Activated CD4-positive, alpha-beta T cell treated with anti-CD3 and anti-CD28 coated beads, Interleukin-2, amount 10 ng/mL, durations not matched to agents 24 days and 14 days (primary cell): ENCODE data around the gene AGFG1. TPM values are rescaled to one million over a fixed set of nuclear protein-coding genes. Genes with fewer than 3 reads are reported as not detected.

Experiments used
- DNase-seq: peaks from one replicate; pipeline ENCODE4 v3.0.0; 2022
- H3K27ac Mint-ChIP-seq: one replicate; pipeline ENCODE4 v1.8.0; 2022; ENCODE audit warnings: mild to moderate bottlenecking, mixed read lengths
- H3K27me3 Mint-ChIP-seq: one replicate; pipeline ENCODE4 v1.8.0; 2022; ENCODE audit warnings: mixed read lengths
- H3K36me3 Mint-ChIP-seq: one replicate; pipeline ENCODE4 v1.8.0; 2022; ENCODE audit warnings: low read depth, mild to moderate bottlenecking, mixed read lengths
- H3K4me1 Mint-ChIP-seq: one replicate; pipeline ENCODE4 v1.8.0; 2021; ENCODE audit warnings: mixed read lengths
- H3K4me3 Mint-ChIP-seq: one replicate; pipeline ENCODE4 v1.8.0; 2022; ENCODE audit warnings: mild to moderate bottlenecking, moderate library complexity, mixed read lengths
- H3K9me3 Mint-ChIP-seq: one replicate; pipeline ENCODE4 v1.8.0; 2021; ENCODE audit warnings: mixed read lengths
- intact Hi-C: fragments of 100-400 bp; cut with micrococcal nuclease; formaldehyde crosslinking; loops from one replicate; pipeline ENCODE4 v1.15.1; 2023
- total RNA-seq: library from RNA; stranded (reverse); gene quantifications from 2 replicates; pipeline ENCODE4 v1.2.3, GENCODE V29; 2022

The AGFG1 gene
- total RNA-seq, 1 donor from 2014 or later, result 229 TPM

- no peak for DNase-seq
- Mint-ChIP-seq H3K27me3 (no peaks in the 10 kb centered on the region), H3K4me3 (no peak overlapping the region), H3K36me3 (no peaks in the 10 kb centered on the region), H3K27ac (no peak overlapping the region), H3K9me3 (no peaks in the 10 kb centered on the region), H3K4me1 (peaks cover 15% of the 10 kb centered on the region)
- intact Hi-C loops, result no loop called here
Observed at GRCh38 chr2:227451655-227451992, 20.3 kb upstream of the AGFG1 start.

- intact Hi-C loops, result no loop called here
- no peak overlapping the region for H3K27ac Mint-ChIP-seq
- no peaks in the 10 kb centered on the region for H3K36me3 Mint-ChIP-seq
- H3K27me3 Mint-ChIP-seq, result no peaks in the 10 kb centered on the region
- peaks cover 27% of the 10 kb centered on the region for H3K4me1 Mint-ChIP-seq
- no peaks in the 10 kb centered on the region for H3K9me3 Mint-ChIP-seq
- no peak for DNase-seq
- no peak overlapping the region for H3K4me3 Mint-ChIP-seq
Observed at GRCh38 chr2:227453810-227454209, 18.1 kb upstream of the AGFG1 start.

GRCh38 chr2:227454323-227454860 lies 17.6 kb upstream of the AGFG1 start:
- no peak for DNase-seq
- H3K27ac Mint-ChIP-seq, result no peak overlapping the region
- H3K36me3 Mint-ChIP-seq, result no peaks in the 10 kb centered on the region
- no peaks in the 10 kb centered on the region for H3K27me3 Mint-ChIP-seq
- no peak overlapping the region for H3K4me3 Mint-ChIP-seq
- H3K4me1 Mint-ChIP-seq, result peaks cover 29% of the 10 kb centered on the region
- H3K9me3 Mint-ChIP-seq, result no peaks in the 10 kb centered on the region
- intact Hi-C loops, result no loop called here

- Mint-ChIP-seq H3K36me3 (no peaks in the 10 kb centered on the region), H3K27ac (no peak overlapping the region)
- intact Hi-C loops, result no loop called here
Observed at GRCh38 chr2:227455200-227455599, 16.8 kb upstream of the AGFG1 start.

GRCh38 chr2:227456102-227456501 lies 15.9 kb upstream of the AGFG1 start:
- intact Hi-C loops, result no loop called here
- H3K9me3 Mint-ChIP-seq, result no peaks in the 10 kb centered on the region
- H3K27me3 Mint-ChIP-seq, result no peaks in the 10 kb centered on the region
- H3K4me1 Mint-ChIP-seq, result peaks cover 41% of the 10 kb centered on the region
- H3K27ac Mint-ChIP-seq, result no peak overlapping the region
- no peak overlapping the region for H3K4me3 Mint-ChIP-seq
- DNase-seq, result no peak
- H3K36me3 Mint-ChIP-seq, result no peaks in the 10 kb centered on the region

More at GRCh38 chr2:227455200-227455599, 16.8 kb upstream of the AGFG1 start:
- peaks cover 36% of the 10 kb centered on the region for H3K4me1 Mint-ChIP-seq
- H3K27me3 Mint-ChIP-seq, result no peaks in the 10 kb centered on the region
- no peak overlapping the region for H3K4me3 Mint-ChIP-seq
- no peak for DNase-seq
- H3K9me3 Mint-ChIP-seq, result no peaks in the 10 kb centered on the region

GRCh38 chr2:227456772-227457171 lies 15.2 kb upstream of the AGFG1 start:
- no peak overlapping the region for H3K27ac Mint-ChIP-seq
- DNase-seq, result no peak
- H3K4me1 Mint-ChIP-seq, result peaks cover 44% of the 10 kb centered on the region
- no peaks in the 10 kb centered on the region for H3K9me3 Mint-ChIP-seq
- no peak overlapping the region for H3K4me3 Mint-ChIP-seq
- no peaks in the 10 kb centered on the region for H3K27me3 Mint-ChIP-seq
- H3K36me3 Mint-ChIP-seq, result no peaks in the 10 kb centered on the region
- intact Hi-C loops, result no loop called here

GRCh38 chr2:227460070-227460485 lies 11.9 kb upstream of the AGFG1 start:
- peaks cover 2% of the 10 kb centered on the region for H3K36me3 Mint-ChIP-seq
- H3K4me1 Mint-ChIP-seq, result peaks cover 68% of the 10 kb centered on the region
- no peaks in the 10 kb centered on the region for H3K9me3 Mint-ChIP-seq
- DNase-seq, result peak; percentile 79
- H3K27me3 Mint-ChIP-seq, result no peaks in the 10 kb centered on the region
- intact Hi-C loops, result loop anchor here (1.0 to 10.0 kb wide), 2 partner anchors 358 to 665 kb away; partner anchors contain the start of gene IRS1
- peak overlapping the region; percentile 51 for H3K4me3 Mint-ChIP-seq
- H3K27ac Mint-ChIP-seq, result peak overlapping the region; percentile 78

GRCh38 chr2:227460833-227461232 lies 11.1 kb upstream of the AGFG1 start:
- peak overlapping the region; percentile 51 for H3K4me3 Mint-ChIP-seq
- no peaks in the 10 kb centered on the region for H3K9me3 Mint-ChIP-seq
- intact Hi-C loops, result loop anchor here (1.0 to 10.0 kb wide), 2 partner anchors 357 to 666 kb away; partner anchors contain the start of gene IRS1
- DNase-seq, result no peak
- H3K36me3 Mint-ChIP-seq, result peaks cover 2% of the 10 kb centered on the region
- no peaks in the 10 kb centered on the region for H3K27me3 Mint-ChIP-seq
- peak overlapping the region; percentile 78 for H3K27ac Mint-ChIP-seq
- peaks cover 69% of the 10 kb centered on the region for H3K4me1 Mint-ChIP-seq

- intact Hi-C loops, result loop anchor here (1.0 to 10.0 kb wide), 4 partner anchors 88 to 667 kb away; partner anchors contain the start of genes IRS1, MFF and RHBDD1
- Mint-ChIP-seq H3K9me3 (no peaks in the 10 kb centered on the region), H3K27me3 (no peaks in the 10 kb centered on the region), H3K4me1 (peaks cover 69% of the 10 kb centered on the region), H3K27ac (peak overlapping the region; percentile 95), H3K36me3 (peaks cover 2% of the 10 kb centered on the region), H3K4me3 (peak overlapping the region; percentile 79)
- DNase-seq, result peak; percentile 56
Observed at GRCh38 chr2:227461811-227462461, 10.0 kb upstream of the AGFG1 start.

GRCh38 chr2:227462462-227462951 lies 9.4 kb upstream of the AGFG1 start:
- Mint-ChIP-seq H3K9me3 (no peaks in the 10 kb centered on the region), H3K4me3 (peak overlapping the region; percentile 79), H3K27me3 (no peaks in the 10 kb centered on the region), H3K36me3 (peaks cover 2% of the 10 kb centered on the region), H3K27ac (peak overlapping the region; percentile 95), H3K4me1 (peaks cover 71% of the 10 kb centered on the region)
- intact Hi-C loops, result loop anchor here (1.0 to 10.0 kb wide), 4 partner anchors 88 to 668 kb away; partner anchors contain the start of genes IRS1, MFF and RHBDD1
- DNase-seq, result peak; percentile 61

- Mint-ChIP-seq H3K4me1 (peaks cover 72% of the 10 kb centered on the region), H3K27me3 (no peaks in the 10 kb centered on the region), H3K4me3 (peak overlapping the region; percentile 79), H3K27ac (peak overlapping the region; percentile 95), H3K36me3 (peaks cover 2% of the 10 kb centered on the region), H3K9me3 (no peaks in the 10 kb centered on the region)
- peak; percentile 58 for DNase-seq
- intact Hi-C loops, result loop anchor here (1.0 to 10.0 kb wide), 6 partner anchors 9 to 668 kb away; partner anchors contain the start of genes AGFG1, IRS1, MFF and RHBDD1
Observed at GRCh38 chr2:227462972-227463931, 8.7 kb upstream of the AGFG1 start.

- H3K4me3 Mint-ChIP-seq, result peak overlapping the region; percentile 79
- no peaks in the 10 kb centered on the region for H3K9me3 Mint-ChIP-seq
- peaks cover 2% of the 10 kb centered on the region for H3K36me3 Mint-ChIP-seq
- peaks cover 67% of the 10 kb centered on the region for H3K4me1 Mint-ChIP-seq
- H3K27ac Mint-ChIP-seq, result peak overlapping the region; percentile 95
- intact Hi-C loops, result loop anchor here (1.0 to 10.0 kb wide), 2 partner anchors 19 to 670 kb away; partner anchors contain the start of gene IRS1
- no peaks in the 10 kb centered on the region for H3K27me3 Mint-ChIP-seq
- peak; percentile 70 for DNase-seq
Observed at GRCh38 chr2:227464361-227464760, 7.6 kb upstream of the AGFG1 start.

- Mint-ChIP-seq H3K27ac (peak overlapping the region; percentile 95), H3K4me1 (peaks cover 63% of the 10 kb centered on the region), H3K36me3 (peaks cover 2% of the 10 kb centered on the region), H3K27me3 (no peaks in the 10 kb centered on the region), H3K9me3 (no peaks in the 10 kb centered on the region), H3K4me3 (peak overlapping the region; percentile 79)
- intact Hi-C loops, result loop anchor here (1.0 to 10.0 kb wide), 2 partner anchors 18 to 670 kb away; partner anchors contain the start of gene IRS1
- DNase-seq, result no peak
Observed at GRCh38 chr2:227464851-227465250, 7.1 kb upstream of the AGFG1 start.
